Measurements from ENCODE around the gene STIM1. TPM values are rescaled to one million over a fixed set of nuclear protein-coding genes. Genes with fewer than 3 reads are reported as not detected.
A peak's percentile ranks its signal among the peaks of the same experiment; 100 is the strongest.

STIM1 gene
- total and polyA plus RNA-seq, 10 of the 15 experiments (the other 5 are each of a cell fraction or from before 2014, with no cell fraction given) = 8.6 to 57.7 (median 29.3) TPM

GRCh38 chr11:4087551-4087950 is 232.1 kb downstream of the STIM1 start:
- TF ChIP-seq E2F8 (IDR thresholded peaks at IDR 0.05; ENCODE audit: low read depth, partially characterized antibody) (no peak), DPF2 (IDR thresholded peaks at IDR 0.05) (no peak), WRNIP1 (IDR thresholded peaks at IDR 0.05; ENCODE audit: borderline replicate concordance, low read depth, low read length) (no peak), PBX3 (IDR thresholded peaks at IDR 0.05; ENCODE audit: insufficient replicate concordance, low read depth, low read length) (no peak), EED (IDR thresholded peaks at IDR 0.05; ENCODE audit: low read depth) (no peak)
- TF ChIP-seq, protein P1, sequence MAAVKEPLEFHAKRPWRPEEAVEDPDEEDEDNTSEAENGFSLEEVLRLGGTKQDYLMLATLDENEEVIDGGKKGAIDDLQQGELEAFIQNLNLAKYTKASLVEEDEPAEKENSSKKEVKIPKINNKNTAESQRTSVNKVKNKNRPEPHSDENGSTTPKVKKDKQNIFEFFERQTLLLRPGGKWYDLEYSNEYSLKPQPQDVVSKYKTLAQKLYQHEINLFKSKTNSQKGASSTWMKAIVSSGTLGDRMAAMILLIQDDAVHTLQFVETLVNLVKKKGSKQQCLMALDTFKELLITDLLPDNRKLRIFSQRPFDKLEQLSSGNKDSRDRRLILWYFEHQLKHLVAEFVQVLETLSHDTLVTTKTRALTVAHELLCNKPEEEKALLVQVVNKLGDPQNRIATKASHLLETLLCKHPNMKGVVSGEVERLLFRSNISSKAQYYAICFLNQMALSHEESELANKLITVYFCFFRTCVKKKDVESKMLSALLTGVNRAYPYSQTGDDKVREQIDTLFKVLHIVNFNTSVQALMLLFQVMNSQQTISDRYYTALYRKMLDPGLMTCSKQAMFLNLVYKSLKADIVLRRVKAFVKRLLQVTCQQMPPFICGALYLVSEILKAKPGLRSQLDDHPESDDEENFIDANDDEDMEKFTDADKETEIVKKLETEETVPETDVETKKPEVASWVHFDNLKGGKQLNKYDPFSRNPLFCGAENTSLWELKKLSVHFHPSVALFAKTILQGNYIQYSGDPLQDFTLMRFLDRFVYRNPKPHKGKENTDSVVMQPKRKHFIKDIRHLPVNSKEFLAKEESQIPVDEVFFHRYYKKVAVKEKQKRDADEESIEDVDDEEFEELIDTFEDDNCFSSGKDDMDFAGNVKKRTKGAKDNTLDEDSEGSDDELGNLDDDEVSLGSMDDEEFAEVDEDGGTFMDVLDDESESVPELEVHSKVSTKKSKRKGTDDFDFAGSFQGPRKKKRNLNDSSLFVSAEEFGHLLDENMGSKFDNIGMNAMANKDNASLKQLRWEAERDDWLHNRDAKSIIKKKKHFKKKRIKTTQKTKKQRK (IDR thresholded peaks at IDR 0.05; ENCODE audit: low read depth, low read length) = no peak
- TF ChIP-seq, protein P2, sequence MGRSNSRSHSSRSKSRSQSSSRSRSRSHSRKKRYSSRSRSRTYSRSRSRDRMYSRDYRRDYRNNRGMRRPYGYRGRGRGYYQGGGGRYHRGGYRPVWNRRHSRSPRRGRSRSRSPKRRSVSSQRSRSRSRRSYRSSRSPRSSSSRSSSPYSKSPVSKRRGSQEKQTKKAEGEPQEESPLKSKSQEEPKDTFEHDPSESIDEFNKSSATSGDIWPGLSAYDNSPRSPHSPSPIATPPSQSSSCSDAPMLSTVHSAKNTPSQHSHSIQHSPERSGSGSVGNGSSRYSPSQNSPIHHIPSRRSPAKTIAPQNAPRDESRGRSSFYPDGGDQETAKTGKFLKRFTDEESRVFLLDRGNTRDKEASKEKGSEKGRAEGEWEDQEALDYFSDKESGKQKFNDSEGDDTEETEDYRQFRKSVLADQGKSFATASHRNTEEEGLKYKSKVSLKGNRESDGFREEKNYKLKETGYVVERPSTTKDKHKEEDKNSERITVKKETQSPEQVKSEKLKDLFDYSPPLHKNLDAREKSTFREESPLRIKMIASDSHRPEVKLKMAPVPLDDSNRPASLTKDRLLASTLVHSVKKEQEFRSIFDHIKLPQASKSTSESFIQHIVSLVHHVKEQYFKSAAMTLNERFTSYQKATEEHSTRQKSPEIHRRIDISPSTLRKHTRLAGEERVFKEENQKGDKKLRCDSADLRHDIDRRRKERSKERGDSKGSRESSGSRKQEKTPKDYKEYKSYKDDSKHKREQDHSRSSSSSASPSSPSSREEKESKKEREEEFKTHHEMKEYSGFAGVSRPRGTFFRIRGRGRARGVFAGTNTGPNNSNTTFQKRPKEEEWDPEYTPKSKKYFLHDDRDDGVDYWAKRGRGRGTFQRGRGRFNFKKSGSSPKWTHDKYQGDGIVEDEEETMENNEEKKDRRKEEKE (IDR thresholded peaks at IDR 0.05) = no peak
- H3K27me3 ChIP-seq (replicated peaks in 1 of 2; ENCODE audit: control insufficient read depth in 2 of 2, insufficient read depth in 2 of 2, low read length in 1 of 2) = no peaks in the 10 kb centered on the region
- ChIA-PET RAD21 (ENCODE audit: unreplicated experiment) (no interaction called here), SMC1A (ENCODE audit: uncharacterized antibody, unreplicated experiment) (no interaction called here), POLR2A (no interaction called here), CTCF (interaction anchor here (0.6 to 2.4 kb wide), 2 partner anchors 21 to 239 kb away, joined by 3 to 9 read pairs; no protein-coding TSS in a partner anchor)
- BruUV-seq (replicated peaks) = TSS peak; percentile 26
- H3K79me2 ChIP-seq (ENCODE audit: control insufficient read depth, insufficient read depth, low read length) = no peaks in the 10 kb centered on the region
- intact Hi-C loops (cut with micrococcal nuclease; ENCODE audit: unreplicated experiment) (no loop called here), in situ Hi-C loops (cut with MboI) (no loop called here)
- H4K20me1 ChIP-seq (ENCODE audit: control insufficient read depth, insufficient read depth) = no peaks in the 10 kb centered on the region
- H3K27ac ChIP-seq (ENCODE audit: control insufficient read depth, insufficient read depth) = no peak overlapping the region
- H3K4me3 ChIP-seq = no peak overlapping the region
- no peak for ATAC-seq
- peaks cover 8% of the 10 kb centered on the region for H3K4me1 ChIP-seq (ENCODE audit: control insufficient read depth, insufficient read depth, low read length)
- H2AFZ ChIP-seq (ENCODE audit: control insufficient read depth, low read depth, low read length) = no peak overlapping the region
- peaks cover 8 to 28% of the 10 kb centered on the region in 2 experiments for H3K36me3 ChIP-seq (ENCODE audit: control insufficient read depth in 2 of 2, insufficient read depth in 2 of 2, low read length in 1 of 2)
- H3K9ac ChIP-seq (ENCODE audit: control insufficient read depth, insufficient read depth, low read length) = no peak overlapping the region
- no peak overlapping the region for H3K4me2 ChIP-seq (ENCODE audit: control insufficient read depth, insufficient read depth)
- no peak for DNase-seq (ENCODE audit: low read depth, low spot score)
- WGBS (ENCODE audit: insufficient coverage, insufficient replicate concordance, low lambda C conversion rate, missing lambda C conversion rate) = 97% methylated on average over 5 of the region's 5 CpGs
- H3K9me3 ChIP-seq (replicated peaks; ENCODE audit: control insufficient read depth, insufficient read depth, low read length) = no peaks in the 10 kb centered on the region
- FAIRE-seq = no peak

Data from GM12878 (cell line).